HG03095 (cell line): ENCODE data around the gene SMAD3.
A peak's percentile ranks its signal among the peaks of the same experiment; 100 is the strongest.

ENCODE experiments used
- ATAC-seq: cut with Tn5 transposase; IDR thresholded peaks from one replicate; pipeline ENCODE4 v1.9.1; 2021; ENCODE audit warnings: moderate library complexity; ENCODE audit not compliant: unreplicated experiment

Gene SMAD3

DNA sequence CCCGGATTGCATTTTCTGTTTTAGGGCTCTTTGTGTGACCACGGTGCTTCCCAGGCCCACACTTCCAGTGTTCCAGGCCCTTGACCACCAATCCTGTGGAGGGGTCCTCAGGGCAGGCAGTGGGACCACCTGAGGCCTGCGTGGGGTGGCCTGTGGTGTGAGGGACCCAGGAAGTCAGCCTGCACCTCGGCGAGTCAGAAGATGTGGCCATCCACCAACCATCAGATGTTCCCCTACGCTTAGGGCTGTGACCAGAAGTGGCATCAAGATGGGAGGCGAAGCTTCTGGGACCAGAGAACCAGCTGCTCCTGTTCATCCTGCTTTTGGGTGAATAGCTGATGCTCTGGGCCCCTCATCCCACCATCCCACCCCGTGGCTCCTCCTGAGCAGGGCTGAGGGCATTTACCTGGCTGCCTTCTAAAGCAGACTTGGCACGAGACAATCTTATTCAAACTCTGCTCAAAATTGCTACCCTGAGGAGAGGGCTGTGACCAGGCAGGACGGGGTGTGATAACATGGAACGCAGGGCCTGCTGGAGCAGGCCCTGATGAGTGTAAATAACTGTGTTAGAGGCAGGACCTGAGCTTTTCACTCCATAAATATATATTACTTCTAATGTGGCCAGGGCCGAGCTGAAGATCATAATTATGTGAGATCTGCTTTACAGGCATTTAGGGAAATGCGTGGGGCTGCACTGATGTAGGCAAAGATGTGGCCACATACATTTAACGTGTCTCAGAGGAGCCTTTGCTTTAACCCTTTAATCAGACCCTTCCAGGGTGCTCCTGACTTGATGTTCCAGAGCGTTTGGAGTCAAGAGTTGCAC lies 28.8 kb downstream of the SMAD3 start:
- no peak for ATAC-seq

DNA sequence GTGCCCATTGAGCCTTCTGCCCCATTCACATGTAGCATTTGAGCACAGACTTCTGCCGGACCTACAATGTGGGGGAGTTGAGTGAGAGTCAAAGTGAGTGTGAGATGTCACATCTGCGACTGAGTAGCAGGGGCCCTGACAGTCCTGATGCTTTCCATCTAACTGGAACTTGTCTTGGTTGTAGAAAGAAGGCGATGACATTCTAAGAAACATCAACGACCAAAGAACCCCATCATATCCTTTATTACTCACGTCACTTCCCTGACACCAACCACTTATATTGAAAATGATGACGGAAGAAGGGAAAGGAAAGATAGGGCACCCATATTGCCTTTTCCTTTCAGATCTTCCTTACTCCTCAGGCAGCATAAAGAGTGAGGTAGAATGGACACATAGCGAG lies 30.5 kb downstream of the SMAD3 start:
- ATAC-seq: no peak

DNA sequence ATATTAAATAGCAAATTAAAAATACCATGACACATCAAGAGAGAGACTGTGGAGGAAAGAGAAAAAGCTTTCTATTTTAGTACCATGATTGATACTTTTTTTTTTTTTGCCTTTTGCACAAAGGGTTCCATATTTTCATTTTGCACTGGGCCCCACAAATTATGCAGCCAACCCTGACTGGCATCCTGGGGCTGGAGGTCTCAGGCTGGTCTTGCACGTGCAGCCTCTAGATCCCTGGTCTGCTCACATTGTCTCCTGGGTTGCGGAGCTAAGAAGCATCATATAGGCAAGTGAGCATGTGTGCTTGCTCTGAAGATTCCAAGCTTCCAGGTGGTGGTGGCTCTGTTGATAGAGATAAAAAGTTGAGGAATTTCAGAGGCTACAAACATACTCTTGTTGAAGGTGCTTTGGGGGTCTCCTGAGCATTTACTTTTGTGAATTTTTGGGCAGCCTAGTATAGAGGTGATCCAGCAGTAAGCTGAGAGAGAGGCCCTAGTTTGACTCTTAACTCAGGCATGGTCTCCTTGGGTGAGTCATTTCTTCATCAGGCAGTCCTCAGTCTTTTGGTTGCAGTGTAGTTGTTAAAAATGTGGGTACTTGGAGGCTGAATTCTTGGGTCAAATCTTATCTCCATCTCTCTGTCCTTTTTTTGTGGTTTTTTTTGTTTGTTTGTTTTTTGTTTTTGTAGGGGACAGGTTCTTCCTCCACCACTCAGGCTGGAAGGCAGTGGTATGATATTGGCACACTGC lies 31.3 kb downstream of the SMAD3 start:
- no peak for ATAC-seq

DNA sequence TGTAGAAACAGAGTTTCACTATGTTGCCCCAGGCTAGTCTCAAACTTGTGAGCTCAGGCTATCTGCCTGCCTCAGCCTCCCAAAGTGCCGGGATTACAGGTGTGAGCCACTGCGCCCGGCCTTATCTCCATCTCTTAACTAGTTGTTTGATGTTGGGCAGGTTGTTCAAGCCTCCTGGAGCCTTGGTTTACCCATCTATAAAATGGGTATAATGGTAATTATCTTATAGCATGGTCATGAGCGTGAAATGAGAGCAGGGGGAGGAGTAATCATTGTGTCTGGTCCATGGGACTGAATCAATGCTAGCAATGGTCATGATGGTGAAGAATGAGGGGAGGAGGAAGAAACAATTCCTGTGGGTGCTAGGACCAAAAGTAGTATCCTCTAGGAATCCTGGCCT lies 32.0 kb downstream of the SMAD3 start:
- no peak for ATAC-seq

DNA sequence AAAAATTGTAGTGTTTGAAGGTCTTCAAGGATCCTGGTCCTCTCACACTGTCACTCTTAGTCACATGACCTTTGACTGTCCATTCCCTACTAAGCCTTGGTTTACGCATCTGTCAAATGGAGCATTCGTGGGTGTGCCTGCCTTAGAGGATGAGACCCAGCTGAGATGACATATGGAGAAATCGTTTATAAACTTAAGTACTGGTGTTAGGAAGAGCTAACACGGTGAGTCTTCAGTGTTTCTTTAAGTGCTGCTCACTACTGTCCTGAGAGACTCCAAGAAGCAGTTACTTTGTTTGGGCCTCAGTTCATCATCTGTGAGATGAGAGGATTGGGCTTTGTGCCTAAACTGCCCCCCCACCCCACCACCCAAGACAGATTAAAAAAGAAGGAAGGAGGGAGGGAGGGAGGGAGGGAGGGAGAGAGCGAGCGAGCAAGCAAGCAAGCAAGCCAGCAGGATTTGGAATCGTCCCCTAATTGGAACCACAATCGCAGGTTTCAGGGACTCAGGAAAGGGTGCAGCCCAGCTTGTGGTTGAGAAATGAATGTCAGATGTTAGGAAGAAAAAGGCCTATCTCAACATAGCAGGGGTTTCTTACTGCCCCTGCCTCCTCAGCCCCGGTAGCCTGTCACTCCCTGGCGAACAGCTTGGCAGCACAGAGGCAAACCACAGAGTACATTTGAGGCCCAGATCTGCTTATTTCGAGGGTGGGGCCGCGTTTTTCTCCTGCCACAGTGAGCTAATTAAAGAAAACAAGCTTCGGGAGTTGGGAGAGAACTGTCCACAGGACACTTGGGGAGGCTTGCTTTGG lies 32.7 kb downstream of the SMAD3 start:
- no peak for ATAC-seq

DNA sequence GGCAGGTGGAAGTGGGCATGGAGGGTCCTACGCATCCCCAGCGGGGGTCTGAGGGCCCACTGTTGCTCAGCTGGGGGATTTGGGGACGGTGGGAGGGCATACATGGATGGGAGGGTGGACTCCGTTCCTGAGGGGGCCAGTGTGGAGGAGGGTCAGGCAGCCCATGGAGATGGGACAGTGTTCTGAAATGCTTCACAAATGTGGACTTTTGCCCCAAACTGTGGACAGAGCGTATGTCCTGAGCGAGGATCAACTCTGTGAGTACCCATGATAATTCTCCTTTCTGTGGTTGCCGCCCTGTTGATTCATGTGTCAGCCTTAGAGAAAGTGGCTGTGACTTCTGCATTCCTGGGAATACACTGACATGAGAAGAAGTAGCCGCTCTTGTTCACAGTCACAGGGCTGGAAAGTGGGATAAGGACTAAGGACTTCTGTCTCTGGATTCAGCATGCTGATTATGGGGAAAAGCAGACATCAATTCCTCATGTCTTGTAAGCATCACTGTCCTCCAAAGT lies 33.4 kb downstream of the SMAD3 start:
- no peak for ATAC-seq

DNA sequence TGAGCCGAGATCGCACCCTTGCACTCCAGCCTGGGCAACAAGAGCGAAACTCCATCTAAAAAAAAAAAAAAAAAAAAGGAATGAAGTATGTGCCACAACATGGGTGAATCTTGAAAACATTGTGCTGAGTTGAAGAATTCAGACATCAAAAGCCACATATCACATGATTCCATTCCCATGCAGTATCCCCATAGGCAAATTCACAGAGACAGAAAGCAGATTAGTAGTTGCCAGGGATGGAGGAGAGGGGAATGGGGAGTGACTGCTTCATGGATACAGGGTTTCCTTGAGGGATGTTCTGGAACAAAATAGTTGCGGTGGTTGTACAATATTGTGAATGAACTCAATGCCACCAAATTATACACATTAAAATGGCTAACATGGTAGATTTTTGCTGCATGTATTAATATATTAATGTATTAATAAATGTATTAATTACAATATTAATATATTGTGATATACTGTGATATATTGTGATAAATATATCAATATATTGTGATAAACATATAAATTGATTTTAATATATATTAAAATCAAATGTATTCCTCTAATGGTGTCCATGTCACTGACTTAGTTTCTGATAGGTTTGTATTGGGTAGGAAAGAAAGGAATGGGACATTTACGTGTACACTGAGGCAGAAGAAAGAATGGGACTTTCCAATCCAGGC lies 34.9 kb downstream of the SMAD3 start:
- no peak for ATAC-seq

DNA sequence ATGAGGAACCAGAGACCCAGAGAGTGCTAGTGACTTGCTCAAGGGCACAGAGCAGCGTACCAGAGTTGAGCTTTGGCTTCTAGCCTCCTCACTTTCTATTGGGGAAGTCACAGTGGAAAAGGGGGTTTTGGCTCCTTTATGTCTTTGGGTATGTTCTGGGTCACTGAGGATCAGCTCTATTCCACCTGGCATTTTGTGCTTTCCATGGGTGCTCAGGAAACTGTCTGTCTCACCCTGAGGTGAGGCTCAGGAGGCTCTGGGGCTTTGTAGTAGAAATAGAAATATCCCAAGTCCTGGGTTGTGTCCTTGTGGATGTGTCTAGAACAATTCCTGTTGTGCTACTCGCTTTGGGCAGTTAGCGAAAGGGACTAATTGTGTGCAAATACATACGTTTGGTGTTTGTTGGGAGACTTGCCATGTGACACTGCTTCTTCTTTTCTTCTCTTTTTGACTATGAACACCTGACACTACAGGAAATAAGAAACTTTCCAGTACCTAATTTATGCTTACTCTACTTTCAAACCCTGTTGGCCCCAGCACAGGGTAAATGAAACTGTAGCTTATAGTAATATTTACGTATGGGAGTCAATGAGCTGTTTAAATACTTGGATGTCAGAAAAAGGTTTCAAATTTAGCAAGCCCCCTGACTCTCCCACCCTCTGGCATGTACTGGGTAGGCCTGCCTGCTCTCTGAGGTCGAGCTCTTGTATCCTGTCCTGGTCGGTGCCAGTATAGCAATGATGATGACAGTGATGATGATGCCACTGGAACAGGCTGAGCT lies 35.6 kb downstream of the SMAD3 start:
- ATAC-seq: peak; percentile 66

DNA sequence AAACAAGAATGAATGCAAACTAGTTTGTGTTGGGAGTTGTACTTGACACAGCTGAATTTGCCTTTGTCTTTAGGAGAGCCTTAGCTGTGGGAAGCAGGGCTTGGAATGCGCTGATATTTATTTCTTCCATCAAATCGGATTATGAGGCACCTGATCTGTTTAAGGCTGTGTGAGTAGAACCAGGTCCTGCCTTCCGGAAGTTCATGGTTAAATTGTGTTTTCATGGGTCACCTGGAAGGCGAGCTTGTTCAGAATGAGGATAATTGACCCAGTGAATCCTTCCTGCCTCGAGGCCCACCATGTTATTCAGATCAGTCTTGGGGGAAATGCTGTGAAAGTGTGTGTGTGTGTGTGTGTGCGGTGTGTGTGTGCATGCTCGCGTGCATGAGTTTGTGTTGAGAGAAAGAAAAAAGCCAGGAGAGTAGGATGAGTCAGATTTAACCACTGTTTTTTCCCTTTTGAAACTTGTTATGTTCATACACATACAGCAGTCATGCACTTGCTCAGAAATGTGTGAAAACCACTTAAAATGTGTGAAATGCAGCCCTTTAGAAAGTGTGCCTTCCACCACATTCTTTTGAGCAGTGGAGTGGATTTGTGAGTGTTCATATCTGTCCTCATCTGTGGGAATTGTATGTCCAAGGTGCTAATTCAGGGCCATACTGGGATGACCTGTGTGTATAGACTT lies 36.7 kb downstream of the SMAD3 start:
- peak; percentile 37 for ATAC-seq

DNA sequence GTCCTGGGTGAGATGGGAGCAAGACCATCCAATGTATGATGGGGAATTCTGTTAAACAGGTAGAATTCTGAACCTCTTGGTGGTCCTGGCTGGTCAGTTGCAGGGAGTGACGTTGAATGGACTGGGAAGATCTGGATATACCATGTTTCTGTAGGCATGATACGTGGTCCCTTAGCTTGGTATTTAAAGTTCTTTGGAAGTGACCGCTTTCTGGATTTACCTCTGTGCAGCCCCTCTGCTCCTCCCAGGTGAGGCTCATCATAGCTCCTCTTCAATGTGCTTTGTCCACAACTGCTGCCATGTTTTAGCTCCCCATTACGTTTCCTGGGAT lies 37.2 kb downstream of the SMAD3 start:
- no peak for ATAC-seq

DNA sequence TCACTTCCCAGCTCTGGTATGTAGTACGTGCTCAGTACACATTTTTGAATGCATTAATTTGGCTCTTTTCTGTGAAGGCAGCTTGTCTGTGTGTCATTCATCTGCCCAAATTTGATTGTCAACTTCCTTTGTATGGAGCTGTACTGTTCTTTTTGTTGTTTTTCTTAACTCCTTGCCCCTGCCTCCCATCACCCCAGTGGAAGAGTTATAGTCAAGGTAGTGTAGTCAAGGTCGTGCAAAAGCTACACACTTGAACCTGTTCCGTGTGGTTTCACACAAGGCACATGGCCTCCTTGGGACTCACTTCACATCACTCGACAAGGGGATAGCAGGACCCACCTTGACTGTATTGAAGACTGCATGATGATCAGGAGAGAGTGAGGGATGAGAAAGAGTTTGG lies 37.6 kb downstream of the SMAD3 start:
- ATAC-seq: no peak

DNA sequence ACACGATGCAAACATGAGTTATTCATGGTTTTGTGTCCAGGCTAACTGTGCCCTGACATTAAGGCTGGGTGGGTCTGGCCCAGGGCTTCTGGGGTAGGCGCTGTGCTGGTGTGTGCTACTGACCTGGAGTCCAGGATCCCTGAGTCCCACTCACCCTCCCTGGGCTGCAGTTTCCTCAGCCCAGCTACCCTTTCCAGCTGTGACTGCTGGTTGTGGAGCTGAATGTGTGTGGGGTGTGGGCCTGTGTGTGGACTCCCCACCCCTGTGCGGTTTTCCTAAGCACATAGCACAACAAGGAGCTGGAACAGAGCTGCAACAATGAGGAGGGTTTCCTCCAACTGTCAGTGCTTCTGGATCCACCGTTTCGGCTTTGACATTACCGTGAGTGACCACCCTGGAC lies 38.0 kb downstream of the SMAD3 start:
- ATAC-seq: no peak

DNA sequence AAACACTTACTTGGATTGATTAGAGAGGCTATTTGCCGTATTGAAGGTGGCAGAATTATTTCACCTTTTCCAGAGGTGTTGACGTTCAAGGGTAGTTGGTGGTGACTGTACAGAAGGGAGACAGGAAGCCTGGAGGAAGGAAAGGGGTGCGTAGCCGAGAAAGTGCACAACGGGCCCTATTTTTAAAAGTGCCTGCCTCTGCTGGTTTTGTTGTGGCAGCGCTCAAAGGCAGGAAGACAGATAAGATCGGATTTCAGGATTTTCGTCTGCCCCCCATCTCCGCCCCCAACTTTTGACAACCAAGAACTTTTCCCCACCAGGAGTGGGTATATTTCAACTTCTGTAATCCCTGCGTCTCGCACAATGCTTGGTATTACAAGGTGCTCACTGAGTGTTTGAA lies 38.5 kb downstream of the SMAD3 start:
- ATAC-seq: no peak

DNA sequence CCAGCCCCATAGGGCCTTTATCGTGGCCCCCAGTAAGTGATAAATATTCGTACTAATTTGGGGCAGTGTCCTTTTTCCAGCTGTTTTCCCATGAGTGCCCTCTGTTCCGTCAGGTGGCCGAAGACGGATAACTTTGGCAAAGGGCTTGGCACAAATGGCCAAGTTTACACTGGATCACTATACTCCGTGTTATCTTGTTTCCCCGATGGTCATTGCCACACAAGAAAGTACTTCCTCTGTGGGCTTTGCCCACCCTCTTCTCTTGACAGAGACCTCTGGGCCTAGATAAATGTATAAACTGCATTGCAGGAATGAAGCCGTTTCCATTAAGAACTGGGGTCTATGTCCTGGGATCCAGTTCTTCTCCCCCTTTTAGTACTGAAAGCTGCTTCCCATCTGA lies 39.1 kb downstream of the SMAD3 start:
- ATAC-seq: no peak

DNA sequence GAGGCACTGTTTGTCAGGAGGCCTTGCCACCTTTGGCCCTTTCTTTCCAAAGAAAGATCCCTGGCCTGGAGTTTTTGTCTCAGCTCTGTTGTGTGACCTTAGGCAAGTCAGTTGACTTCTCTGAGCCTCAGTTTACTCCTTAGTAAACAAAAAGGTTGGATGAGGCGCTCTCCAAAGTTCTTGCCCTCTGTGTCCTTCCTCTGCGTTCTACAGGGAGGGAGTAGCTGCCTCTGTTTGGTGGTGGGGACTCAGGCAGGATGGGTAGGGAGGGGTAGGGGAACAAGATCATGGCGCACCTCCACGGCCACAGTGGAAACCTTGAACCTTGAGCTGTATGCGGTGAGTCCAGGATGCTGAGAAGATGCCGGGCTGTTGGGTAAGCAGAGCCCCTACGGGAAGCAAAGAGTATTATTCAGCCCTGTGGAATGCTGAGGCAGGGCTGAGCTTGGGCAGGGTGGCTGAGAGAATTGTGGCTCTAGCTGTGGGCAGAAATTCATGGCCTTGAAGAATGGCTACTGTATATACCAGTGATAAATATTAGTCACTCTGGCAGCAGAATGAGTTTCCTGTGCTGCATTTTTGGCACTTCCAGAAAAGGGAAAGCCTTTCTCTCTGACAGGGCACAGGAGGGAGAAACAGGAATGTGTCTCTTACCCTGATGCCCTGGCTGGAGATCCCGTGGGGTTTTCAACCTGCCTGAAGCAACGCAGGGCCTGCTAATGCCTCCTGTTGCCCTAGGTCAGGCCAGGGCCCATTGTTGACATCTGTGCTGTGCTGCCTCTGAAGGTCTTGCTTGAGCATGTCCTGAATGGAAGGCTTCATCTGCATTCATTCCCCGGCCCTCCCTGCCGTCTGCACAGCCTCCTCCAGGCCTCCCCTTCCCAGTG lies 39.9 kb downstream of the SMAD3 start:
- no peak for ATAC-seq

DNA sequence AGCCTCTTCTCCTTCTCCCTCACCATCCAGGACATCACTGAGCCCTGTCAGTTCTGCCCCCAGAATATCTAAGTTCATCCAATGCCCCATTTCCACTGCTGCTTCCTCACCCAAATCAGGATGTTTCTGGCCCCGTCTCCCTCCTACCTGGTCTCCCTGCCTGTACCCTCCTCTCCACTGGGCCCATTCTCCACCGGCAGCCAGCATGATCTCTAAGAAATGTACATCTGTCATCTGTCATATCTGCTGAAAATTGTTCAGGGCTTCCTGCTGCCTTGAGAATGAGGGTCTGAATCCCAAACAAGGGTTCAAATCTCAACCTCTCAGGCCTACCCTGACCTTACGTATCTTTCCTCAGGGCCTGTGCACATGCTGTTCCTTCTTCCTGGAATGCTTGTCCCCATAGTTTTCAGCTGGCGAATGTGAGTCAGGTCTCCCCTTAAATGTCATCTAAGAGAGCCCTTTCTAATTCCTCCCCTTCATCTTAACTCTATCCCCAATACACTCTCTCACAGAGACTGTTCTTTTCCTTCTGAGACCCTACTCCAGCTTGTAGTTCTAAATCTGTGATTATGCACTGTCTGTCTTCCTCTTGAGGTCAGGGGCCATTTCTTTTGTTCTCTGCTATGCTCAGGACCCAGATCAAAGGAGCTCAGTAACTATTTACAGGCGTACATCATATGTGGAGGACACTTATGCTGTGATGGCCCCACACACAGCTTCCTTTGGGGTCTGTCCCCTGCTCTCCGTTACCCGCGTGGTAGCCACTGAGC lies 40.8 kb downstream of the SMAD3 start:
- ATAC-seq: no peak

DNA sequence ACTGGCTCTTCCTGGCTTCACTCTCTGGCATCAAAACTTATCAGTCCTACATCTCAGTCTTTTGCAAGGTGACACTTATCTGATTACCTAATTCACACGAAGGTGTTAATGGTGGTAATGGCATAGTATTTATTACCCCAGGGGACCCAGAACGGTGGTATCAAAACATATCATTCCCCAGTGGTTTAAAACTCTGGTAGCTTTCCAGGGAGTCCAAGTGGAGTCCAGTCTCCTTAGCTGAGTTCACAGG lies 41.3 kb downstream of the SMAD3 start:
- ATAC-seq: no peak
